ENCODE measurements around the gene DCC.

DNA sequence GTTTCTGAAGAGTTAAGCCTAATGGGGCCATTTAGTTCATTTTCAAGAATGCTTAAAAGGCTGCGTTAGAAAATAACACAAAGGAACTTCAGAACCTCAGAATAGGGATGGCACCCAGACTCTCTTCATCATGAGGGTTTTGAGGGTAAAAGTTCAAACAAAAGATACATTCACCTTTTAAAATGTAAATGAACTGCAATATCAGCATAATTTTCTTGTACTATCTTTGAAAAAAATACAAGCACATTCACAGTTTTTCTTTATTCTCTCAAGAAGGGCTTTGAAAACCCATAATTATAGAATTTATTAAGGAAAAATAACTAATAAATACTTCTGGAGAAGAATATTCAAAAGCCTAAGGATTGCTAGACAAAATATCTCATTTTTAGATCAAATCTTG is 791.0 kb downstream of the DCC start:
- TF ChIP-seq, protein P1, sequence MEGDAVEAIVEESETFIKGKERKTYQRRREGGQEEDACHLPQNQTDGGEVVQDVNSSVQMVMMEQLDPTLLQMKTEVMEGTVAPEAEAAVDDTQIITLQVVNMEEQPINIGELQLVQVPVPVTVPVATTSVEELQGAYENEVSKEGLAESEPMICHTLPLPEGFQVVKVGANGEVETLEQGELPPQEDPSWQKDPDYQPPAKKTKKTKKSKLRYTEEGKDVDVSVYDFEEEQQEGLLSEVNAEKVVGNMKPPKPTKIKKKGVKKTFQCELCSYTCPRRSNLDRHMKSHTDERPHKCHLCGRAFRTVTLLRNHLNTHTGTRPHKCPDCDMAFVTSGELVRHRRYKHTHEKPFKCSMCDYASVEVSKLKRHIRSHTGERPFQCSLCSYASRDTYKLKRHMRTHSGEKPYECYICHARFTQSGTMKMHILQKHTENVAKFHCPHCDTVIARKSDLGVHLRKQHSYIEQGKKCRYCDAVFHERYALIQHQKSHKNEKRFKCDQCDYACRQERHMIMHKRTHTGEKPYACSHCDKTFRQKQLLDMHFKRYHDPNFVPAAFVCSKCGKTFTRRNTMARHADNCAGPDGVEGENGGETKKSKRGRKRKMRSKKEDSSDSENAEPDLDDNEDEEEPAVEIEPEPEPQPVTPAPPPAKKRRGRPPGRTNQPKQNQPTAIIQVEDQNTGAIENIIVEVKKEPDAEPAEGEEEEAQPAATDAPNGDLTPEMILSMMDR (optimal IDR thresholded peaks at IDR 0.05 in 1 of 3, IDR thresholded peaks at IDR 0.05 in 1 of 3, conservative IDR thresholded peaks at IDR 0.05 in 1 of 3; ENCODE audit: extremely low read depth in 1 of 3, insufficient read depth in 2 of 3, low read length in 3 of 3) = no peak
- no peak for TF ChIP-seq EZH2 (IDR thresholded peaks at IDR 0.05; ENCODE audit: low read length)

Data from keratinocyte (primary cell).